Measurements from ENCODE around the gene MYH15. TPM values are rescaled to one million over a fixed set of nuclear protein-coding genes. Genes with fewer than 3 reads are reported as not detected.

Gene MYH15
- polyA plus RNA-seq, 3 donors = 0.08 to 0.22 TPM; not detected in 1

Other genes with a start within 250 kb of the MYH15 start
- under 1 TPM in 2 of 3 donors, not detected in 1; 0.08 to 0.25 TPM for gene HHLA2, start 214.0 kb downstream of the MYH15 start, polyA plus RNA-seq
- gene CIP2A, start 78.8 kb upstream of the MYH15 start, polyA plus RNA-seq = under 1 TPM; 0.41 to 0.82 (median 0.79) TPM
- gene DZIP3, start 79.1 kb upstream of the MYH15 start, polyA plus RNA-seq = 1 to 10 TPM; 2.2 to 2.7 (median 2.6) TPM
- gene RETNLB, start 246.8 kb upstream of the MYH15 start, polyA plus RNA-seq = not detected